Uterus (tissue), 2 donors: ENCODE results near the gene PPM1K.

Experiments
- CTCF ChIP-seq, 4 experiments: fragments of 200-600 bp in 2 of 4; fragments of 450-650 bp in 2 of 4; sonication (generic) in 2 of 4; IDR thresholded peaks; one replicate each; pipeline ENCODE4 v1.5.1; 2016 to 2019; ENCODE audit warnings: antibody characterized with exemption in 4 of 4, mild to moderate bottlenecking in 2 of 4, moderate library complexity in 1 of 4
- POLR2A ChIP-seq, 2 donors: fragments of 450-650 bp; IDR thresholded peaks; one replicate each; pipeline ENCODE4 v1.6.1; 2016; ENCODE audit warnings: antibody characterized with exemption in 2 of 2, mild to moderate bottlenecking in 1 of 2, moderate library complexity in 1 of 2

- TF ChIP-seq CTCF (IDR thresholded peaks at IDR 0.05) (no peak), POLR2A (IDR thresholded peaks at IDR 0.05) (no peak)
These were observed 37.2 kb downstream of the PPM1K start for GRCh38 chr4:88247148-88247547.
